GM23248 (cell line): ENCODE measurements around the gene PGS1.

Experiments used
- EZH2 ChIP-seq: fragments of 200-600 bp; sonication (generic); IDR thresholded peaks from 2 replicates; pipeline ENCODE4 v1.6.1; 2018; ENCODE audit warnings: antibody characterized with exemption, mild to moderate bottlenecking; ENCODE audit not compliant: insufficient read depth, poor library complexity, severe bottlenecking
- EZH2phosphoT487 ChIP-seq: fragments of 200-600 bp; sonication (generic); IDR thresholded peaks from 2 replicates; pipeline ENCODE4 v1.6.1; 2018; ENCODE audit warnings: antibody characterized with exemption, moderate library complexity, mild to moderate bottlenecking, low read depth; ENCODE audit not compliant: insufficient read depth

DNA sequence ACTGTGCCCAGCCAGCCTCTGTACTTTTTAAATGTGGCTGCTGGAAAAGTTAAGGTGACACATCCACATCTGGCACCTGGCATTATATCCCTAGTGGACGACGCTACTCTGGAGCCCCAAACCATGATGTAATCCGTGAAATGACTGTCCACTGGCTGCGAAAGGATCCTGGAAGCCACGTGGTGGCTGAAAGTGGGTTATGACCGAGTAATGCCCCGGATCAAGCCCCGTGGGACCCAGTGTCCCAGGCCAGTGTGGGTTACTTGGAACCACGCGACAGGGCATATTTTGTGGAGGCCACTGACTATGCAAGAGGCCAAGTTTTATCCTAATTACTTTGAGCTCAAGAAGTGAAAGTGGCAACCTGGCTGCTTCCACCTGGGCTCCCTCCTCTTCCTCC lies 79.6 kb downstream of the PGS1 start:
- TF ChIP-seq EZH2 = no peak
- no peak for TF ChIP-seq EZH2phosphoT487
